Vagina (tissue), 2 donors: ENCODE results near the gene RPLP1. TPM values are rescaled to one million over a fixed set of nuclear protein-coding genes. Genes with fewer than 3 reads are reported as not detected.

Experiments used
- DNase-seq, 2 donors: peaks; one replicate each; pipeline ENCODE4 v3.0.0-alpha.2; 2017; ENCODE audit errors: extremely low spot score in 2 of 2
- H3K27ac ChIP-seq: fragments of 200-600 bp; sonication (generic); one replicate; pipeline ENCODE4 v1.5.1; 2019
- H3K27me3 ChIP-seq: fragments of 200-600 bp; sonication (generic); one replicate; pipeline ENCODE4 v1.5.1; 2019
- H3K36me3 ChIP-seq, 2 donors: fragments of 200-600 bp; sonication (generic); one replicate each; pipeline ENCODE4 v1.5.1; 2017 to 2019
- H3K4me1 ChIP-seq: fragments of 200-600 bp; sonication (generic); one replicate; pipeline ENCODE4 v1.5.1; 2019
- H3K4me3 ChIP-seq, 2 donors: fragments of 200-600 bp; sonication (generic); 1 replicate in 1 of 2; 2 replicates in 1 of 2; pipeline ENCODE4 v1.5.1; 2016 to 2019
- H3K9me3 ChIP-seq: fragments of 200-600 bp; sonication (generic); one replicate; pipeline ENCODE4 v1.5.1; 2019
- POLR2A ChIP-seq, 2 donors: fragments of 450-650 bp; IDR thresholded peaks; one replicate each; pipeline ENCODE4 v1.6.1; 2017; ENCODE audit warnings: antibody characterized with exemption in 2 of 2, mild to moderate bottlenecking in 2 of 2, moderate library complexity in 2 of 2
- POLR2AphosphoS5 ChIP-seq, 2 donors: sonication (generic); formaldehyde crosslinking; IDR thresholded peaks; one replicate each; pipeline ENCODE4 v1.9.0; 2017; ENCODE audit warnings: antibody characterized with exemption in 2 of 2, mild to moderate bottlenecking in 2 of 2, low read depth in 1 of 2; ENCODE audit not compliant: insufficient read depth in 1 of 2
- intact Hi-C: fragments of 100-400 bp; cut with DNase I; formaldehyde crosslinking; loops from one replicate; pipeline ENCODE4 v1.15.1; 2023
- small RNA-seq: library from RNA; depleted of rRNA; stranded (forward); fragments of <200 nt; gene quantifications from one replicate; pipeline ENCODE3, GENCODE V24; 2016
- total RNA-seq: library from RNA; depleted of rRNA; stranded (reverse); fragments of >200 nt; gene quantifications from one replicate; pipeline ENCODE4 v1.2.3, GENCODE V29; 2016
- TF ChIP-seq, protein P1 (sequence below), 3 experiments: fragments of 450-650 bp in 2 of 3; fragments of 200-600 bp in 1 of 3; sonication (generic) in 1 of 3; IDR thresholded peaks; one replicate each; pipeline ENCODE4 v1.5.1; 2017 to 2019; ENCODE audit warnings: antibody characterized with exemption in 3 of 3, mild to moderate bottlenecking in 2 of 3, moderate library complexity in 2 of 3

Gene RPLP1
- total RNA-seq, 1 donor from 2014 or later: 1,258 TPM

DNA sequence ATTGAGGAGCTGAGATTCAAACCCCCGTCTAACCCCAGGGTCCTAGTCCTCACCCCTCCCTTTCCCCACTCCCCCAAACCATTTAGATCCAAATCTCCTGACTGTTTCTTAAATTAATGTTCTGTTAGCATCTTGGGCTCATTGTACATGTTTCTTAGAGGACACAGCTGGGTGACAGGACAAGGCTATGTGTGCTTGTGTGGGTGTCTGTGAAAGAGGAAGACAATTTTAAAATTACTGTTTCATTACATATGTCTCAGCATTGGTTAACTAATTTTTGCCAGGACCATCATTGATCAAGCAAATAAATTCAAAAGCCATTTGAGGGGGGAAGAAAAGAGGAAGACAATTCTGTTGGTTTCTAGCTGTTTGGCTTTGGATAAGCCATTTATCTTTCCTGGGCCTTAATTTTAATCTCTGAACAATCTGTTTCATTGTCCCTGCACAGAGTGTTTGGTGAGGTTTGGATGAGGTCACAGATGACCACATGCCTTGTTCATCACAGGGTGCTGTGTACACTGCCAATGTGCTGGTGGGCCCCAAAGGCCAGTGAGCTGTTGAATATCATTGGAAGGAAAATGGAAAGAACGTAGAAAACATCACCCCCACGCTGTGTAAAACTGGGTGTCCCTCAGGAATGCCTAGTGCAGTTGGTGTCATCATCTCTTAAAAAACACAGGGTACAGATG, 51.9 kb downstream of the RPLP1 start:
- intact Hi-C loops: no loop called here
- Histone ChIP-seq H3K9me3 (no peaks in the 10 kb centered on the region), H3K27me3 (no peaks in the 10 kb centered on the region), H3K4me3 (no peak overlapping the region), H3K36me3 (no peaks in the 10 kb centered on the region), H3K27ac (no peak overlapping the region), H3K4me1 (no peaks in the 10 kb centered on the region)
- TF ChIP-seq POLR2AphosphoS5 (IDR thresholded peaks at IDR 0.05; ENCODE audit: insufficient read depth in 1 of 2, low read depth in 1 of 2) (no peak), POLR2A (IDR thresholded peaks at IDR 0.05) (no peak)
- TF ChIP-seq, protein P1, sequence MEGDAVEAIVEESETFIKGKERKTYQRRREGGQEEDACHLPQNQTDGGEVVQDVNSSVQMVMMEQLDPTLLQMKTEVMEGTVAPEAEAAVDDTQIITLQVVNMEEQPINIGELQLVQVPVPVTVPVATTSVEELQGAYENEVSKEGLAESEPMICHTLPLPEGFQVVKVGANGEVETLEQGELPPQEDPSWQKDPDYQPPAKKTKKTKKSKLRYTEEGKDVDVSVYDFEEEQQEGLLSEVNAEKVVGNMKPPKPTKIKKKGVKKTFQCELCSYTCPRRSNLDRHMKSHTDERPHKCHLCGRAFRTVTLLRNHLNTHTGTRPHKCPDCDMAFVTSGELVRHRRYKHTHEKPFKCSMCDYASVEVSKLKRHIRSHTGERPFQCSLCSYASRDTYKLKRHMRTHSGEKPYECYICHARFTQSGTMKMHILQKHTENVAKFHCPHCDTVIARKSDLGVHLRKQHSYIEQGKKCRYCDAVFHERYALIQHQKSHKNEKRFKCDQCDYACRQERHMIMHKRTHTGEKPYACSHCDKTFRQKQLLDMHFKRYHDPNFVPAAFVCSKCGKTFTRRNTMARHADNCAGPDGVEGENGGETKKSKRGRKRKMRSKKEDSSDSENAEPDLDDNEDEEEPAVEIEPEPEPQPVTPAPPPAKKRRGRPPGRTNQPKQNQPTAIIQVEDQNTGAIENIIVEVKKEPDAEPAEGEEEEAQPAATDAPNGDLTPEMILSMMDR (IDR thresholded peaks at IDR 0.05): no peak
- DNase-seq: no peak

Small RNA genes within 50 kb of the gene (small RNA-seq; reads per million reads assigned to genes)
- not detected for gene RF00012

Other genes with a start within 250 kb of the RPLP1 start
- 9.1 TPM for gene PAQR5, start 153.9 kb upstream of the RPLP1 start, total RNA-seq
- 7.4 TPM for gene KIF23, start 38.5 kb upstream of the RPLP1 start, total RNA-seq